Stimulated activated CD8-positive, alpha-beta memory T cell treated with anti-CD3 and anti-CD28 coated beads, Interleukin-7, amount 100 ng/mL, for 1 hour (primary cell): Measurements from ENCODE around the gene CEP120.
"Not testable (repeated sequence)": the region's sequence is repeated elsewhere in the genome, so short reads cannot be mapped to it uniquely, and the experiment has no call there.

ENCODE experiments used
- DNase-seq, 2 donors: peaks; one replicate each; pipeline ENCODE4 v3.0.0-alpha.2; 2020; ENCODE audit warnings: low read depth in 2 of 2

The CEP120 gene

DNA sequence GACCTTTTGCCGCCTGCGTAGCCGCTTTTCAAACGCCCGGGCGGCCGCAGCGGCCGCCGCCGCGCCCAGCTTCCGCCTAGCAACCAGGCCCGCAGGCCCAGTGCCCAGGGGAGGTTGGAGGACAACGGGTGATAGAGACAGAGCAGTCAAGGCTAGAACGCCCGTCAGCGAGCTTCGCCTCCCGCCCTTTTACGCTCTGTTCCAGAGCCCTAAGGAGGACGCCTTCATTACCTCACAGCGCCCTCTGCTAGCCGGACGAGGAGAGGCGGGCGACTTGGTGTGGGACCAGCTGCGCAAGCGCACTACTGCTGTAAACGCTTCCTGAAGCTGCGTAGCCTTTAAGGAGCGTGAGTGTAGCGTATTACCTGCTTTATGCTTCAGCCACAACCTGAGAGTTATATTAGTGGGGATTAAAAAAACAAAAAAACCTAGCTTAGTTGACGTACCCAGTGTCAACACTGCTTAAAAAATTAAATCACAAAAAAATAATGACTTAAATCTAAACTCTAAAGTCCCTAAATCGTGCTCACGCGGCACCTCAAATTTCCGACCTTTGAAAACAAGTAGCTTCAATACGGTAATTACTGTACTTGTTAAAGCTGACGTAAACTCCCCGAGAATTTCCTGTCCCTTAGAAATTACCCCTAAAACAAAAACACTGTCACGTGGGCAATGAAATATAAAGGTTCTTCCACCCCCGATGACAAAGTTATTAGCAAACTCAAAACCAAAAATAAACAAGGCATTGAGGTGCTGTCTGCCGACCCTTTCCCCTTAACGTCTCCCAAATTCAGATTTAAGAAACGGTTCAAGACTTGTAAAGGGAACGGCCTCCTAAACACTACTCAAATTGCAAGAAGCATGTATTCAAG is at the start of gene CEP120:
Gene CEP120, minus strand, starts transcription at position 126 of the 872 bp plus-strand sequence. CDS start 405 bp downstream, outside the sequence.
- peak; percentile 94 to 96 for DNase-seq

GRCh38 chr5:123472150-123472924 is 49.1 kb upstream of the CEP120 start:
- DNase-seq, result no peak

- no peak for DNase-seq
Measured at GRCh38 chr5:123471385-123471784, 48.2 kb upstream of the CEP120 start.

GRCh38 chr5:123466839-123467238 is 43.6 kb upstream of the CEP120 start:
- DNase-seq, result not testable (repeated sequence)

DNA sequence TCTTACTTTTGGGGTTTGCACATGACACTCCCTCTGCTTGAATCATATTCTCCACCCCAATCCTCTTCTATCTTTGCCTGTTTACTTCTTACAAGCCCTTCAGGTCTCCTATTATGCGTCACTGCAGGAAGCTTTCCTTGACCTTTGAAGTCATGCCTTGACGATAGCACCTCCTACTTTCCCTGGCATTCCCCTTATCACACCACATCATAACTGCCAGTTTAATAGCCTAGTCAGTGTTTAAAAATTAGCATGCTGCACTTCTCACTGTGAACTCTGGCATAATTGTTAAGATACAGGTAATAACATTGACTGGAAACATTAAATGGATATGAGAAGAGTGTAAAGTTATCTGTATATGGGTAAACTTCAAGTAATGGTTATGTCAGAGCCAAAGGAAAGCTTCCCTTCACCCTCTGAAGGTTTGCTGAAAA is 37.1 kb upstream of the CEP120 start:
- DNase-seq, result no peak

DNA sequence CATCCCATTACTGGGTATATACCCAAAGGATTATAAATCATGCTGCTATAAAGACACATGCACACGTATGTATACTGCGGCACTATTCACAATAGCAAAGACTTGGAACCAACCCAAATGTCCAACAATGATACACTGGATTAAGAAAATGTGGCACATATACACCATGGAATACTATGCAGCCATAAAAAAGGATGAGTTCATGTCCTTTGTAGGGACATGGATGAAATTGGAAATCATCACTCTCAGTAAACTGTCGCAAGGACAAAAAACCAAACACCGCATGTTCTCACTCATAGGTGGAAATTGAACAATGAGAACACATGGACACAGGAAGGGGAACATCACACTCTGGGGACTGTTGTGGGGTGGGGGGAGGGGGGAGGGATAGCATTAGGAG is 35.8 kb upstream of the CEP120 start:
- DNase-seq, result not testable (repeated sequence)

DNA sequence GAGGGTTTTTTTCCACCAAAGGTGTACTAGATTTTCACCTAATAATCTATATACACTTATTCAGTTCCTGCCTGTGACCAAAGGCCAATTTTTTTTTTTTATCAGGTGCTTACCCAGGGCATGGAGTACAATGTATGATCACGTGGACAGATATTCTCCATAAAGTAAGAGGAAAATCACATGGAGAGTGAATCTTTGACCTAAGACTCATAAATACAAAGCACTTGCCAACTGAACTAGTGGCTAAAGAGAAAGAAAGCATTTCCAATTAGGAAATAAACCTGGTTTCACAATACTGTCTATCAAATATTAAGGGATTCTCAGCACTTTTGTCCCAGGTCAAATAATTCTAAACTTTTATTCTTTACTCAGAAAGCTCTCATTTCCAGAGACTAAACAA is 33.0 kb upstream of the CEP120 start:
- DNase-seq, result no peak

DNA sequence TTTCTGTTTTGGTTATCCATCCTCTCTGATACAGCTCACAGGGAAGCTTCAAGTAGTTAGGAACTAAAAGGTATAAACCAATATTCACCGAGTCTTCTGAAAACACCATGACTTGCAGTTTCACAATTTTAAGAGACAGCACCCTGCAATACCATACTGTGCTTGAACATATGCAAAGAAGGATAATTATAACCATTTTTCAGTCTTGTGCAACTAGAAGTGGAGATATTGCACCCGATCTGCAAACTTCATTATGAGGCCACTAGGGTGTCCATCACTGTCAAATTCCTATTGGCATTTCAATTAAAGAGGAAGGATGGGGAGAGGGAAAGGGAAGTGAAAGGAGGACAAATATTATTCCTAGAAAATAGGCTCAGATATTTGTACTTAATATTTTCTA is 32.4 kb upstream of the CEP120 start:
- no peak for DNase-seq

DNA sequence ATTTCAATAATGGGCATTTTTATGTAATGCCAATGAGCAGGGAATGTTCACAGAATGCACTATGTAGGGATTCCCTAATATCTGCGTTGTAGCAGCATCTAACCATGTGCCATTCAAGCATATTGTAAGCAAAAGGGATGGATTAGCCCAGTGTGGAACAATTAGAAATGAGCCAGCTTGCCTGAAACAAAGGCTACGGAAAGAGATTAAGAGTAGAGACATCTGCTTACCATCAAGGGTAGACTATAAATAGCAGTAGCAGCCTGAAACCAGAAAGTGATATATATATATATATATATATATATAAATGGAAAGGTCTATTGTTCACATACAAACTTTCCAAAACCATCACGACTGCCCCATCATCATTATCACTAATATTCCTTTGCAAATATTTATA is 31.9 kb upstream of the CEP120 start:
- DNase-seq, result no peak

- no peak for DNase-seq
Measured at GRCh38 chr5:123454259-123454911, 31.2 kb upstream of the CEP120 start.

DNA sequence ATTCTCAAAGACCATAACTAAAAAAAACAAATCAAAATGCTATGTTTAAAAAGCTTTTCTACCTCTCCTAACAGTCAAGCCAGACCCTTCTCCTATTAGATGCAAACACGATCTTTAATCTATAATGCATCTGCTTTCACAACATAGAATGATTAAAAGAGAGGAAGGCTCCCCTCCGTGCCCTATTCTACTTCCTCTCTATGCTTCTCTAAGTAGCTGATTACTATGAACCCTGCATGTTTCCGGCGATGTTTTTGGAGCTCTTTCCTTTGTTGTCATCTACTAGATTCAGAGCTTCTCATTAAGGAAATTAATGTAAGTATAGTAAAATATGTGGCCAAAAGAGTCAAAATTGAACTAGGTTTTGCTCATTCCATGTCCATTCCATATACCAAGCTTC is 29.2 kb upstream of the CEP120 start:
- no peak for DNase-seq

DNA sequence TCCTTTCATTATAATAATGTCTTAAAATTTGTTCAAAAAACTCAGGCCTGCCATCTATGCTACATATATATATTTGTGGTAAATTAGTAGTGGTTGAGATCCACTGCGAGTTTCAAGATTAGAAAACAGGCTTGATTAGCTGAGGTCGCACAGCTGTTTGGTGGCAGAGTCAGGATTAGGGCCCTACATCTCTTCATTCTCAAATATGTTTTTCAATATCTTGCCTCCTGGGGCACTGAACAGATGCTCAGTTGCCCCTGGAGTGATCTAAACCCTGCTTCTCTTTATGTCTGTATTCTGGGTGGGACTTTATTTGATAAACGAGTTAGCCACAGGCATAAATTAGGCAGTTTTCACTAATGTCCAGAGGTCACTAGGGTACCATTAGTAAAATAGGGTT is 27.8 kb upstream of the CEP120 start:
- DNase-seq, result no peak

- no peak for DNase-seq
Measured at GRCh38 chr5:123450640-123451039, 27.4 kb upstream of the CEP120 start.

GRCh38 chr5:123450114-123450513 is 26.9 kb upstream of the CEP120 start:
- no peak for DNase-seq

DNA sequence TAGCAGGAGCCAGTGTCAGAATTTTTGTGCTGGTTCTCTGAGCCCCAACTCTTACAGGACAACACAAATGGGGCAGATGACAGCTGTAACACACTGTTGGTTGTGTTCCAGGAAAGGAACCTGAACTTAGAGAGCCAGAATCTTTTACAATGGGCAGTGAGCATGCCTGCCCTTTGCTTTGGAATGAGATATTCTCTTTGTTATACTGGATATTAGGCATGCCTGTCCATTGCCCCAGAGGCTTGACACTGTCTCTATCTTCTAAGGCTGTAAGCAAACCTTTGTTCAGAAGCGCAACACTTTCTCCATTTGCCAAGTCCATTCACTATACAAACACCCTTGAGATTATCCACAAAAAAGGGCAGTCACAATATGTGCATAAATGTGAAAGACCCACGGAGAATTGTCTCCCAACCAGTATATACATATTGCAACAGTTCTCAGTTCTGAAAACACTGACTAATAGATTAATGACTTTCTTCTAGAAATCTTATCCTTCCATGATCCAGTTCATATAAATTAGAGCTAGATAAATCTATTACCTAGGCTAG is 26.3 kb upstream of the CEP120 start:
- DNase-seq, result no peak

- no peak for DNase-seq
Measured at GRCh38 chr5:123448743-123449142, 25.5 kb upstream of the CEP120 start.

GRCh38 chr5:123448017-123448617 is 24.9 kb upstream of the CEP120 start:
- DNase-seq, result no peak

GRCh38 chr5:123444016-123444415 is 20.8 kb upstream of the CEP120 start:
- DNase-seq, result no peak

DNA sequence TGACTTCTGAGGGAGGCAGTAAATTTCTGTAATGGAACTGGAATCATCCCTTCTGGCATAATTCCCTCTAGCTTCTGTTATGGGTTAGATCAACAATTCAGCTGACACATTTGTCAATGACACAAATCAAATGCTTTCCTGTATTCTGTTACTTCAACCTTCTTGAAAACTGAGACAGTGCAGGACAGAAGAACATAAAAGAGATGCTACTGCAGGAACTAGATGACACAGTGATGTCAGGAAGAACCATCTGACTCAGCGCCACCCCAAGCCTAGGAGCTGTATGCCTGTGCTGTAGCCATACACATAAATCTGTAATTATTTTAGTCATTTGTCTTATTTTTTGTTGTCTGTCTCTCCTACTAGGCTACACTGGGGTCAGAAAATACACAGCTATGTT is 18.2 kb upstream of the CEP120 start:
- DNase-seq, result no peak

GRCh38 chr5:123440456-123441181 is 17.4 kb upstream of the CEP120 start:
- DNase-seq, result no peak

DNA sequence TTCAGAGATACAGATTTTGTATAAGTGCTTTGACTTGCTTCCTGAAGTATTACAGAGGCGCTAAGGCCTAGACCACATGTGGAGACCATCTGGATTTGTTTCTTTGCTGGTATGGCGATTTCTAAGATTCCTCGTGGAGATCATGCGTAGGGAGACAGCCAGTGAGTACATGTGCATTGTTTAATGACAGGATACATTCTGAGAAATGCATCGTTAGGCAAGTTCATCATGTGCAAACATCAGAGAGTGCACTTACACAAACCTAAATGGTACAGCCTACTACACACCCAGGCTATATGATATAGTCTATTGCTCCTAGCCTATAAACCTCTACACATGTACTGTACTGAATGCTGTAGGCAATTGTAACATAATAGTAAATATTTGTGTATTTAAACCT is 16.5 kb upstream of the CEP120 start:
- DNase-seq, result no peak
